ENCODE data around the gene ACSL5.

Gene ACSL5

DNA sequence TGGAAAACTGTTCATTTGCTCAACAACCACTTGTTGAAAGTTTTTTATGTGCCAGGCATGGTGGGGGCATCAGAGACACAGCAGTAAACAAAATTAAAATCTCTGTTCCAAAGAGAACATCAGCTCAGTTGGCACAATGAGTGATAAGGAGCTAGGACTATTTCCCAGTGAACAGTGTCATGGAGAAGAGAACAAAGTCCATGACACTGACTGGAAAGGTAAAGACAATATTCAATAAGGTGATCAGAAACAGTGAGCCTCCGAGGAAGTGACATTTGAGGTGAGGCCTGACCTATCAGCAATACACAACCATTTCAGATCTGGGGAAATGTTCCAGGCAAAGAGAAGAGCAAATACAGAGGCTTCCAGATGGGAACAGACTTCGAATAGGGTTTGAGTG, 14.6 kb downstream of the ACSL5 start:
- Histone ChIP-seq H3K36me3 (ENCODE audit: low read depth) (no peaks in the 10 kb centered on the region), H3K27ac (ENCODE audit: poor library complexity, severe bottlenecking) (no peak overlapping the region), H3K4me3 (ENCODE audit: severe bottlenecking) (no peak overlapping the region), H3K9me3 (ENCODE audit: severe bottlenecking) (no peaks in the 10 kb centered on the region), H3K27me3 (ENCODE audit: insufficient read depth, poor library complexity, severe bottlenecking) (no peaks in the 10 kb centered on the region), H3K4me1 (ENCODE audit: insufficient read depth, poor library complexity, severe bottlenecking) (peaks cover 9% of the 10 kb centered on the region)
- DNase-seq (ENCODE audit: low spot score) (no peak), ATAC-seq (ENCODE audit: low read depth) (no peak)
- TF ChIP-seq CTCF (IDR thresholded peaks at IDR 0.05; ENCODE audit: poor library complexity, severe bottlenecking): no peak

- no peak for TF ChIP-seq CTCF (IDR thresholded peaks at IDR 0.05; ENCODE audit: poor library complexity, severe bottlenecking)
- ATAC-seq (ENCODE audit: low read depth) (peak; percentile 82), DNase-seq (ENCODE audit: low spot score) (no peak)
- H3K4me3 ChIP-seq (ENCODE audit: severe bottlenecking): no peak overlapping the region
- no peaks in the 10 kb centered on the region for H3K9me3 ChIP-seq (ENCODE audit: severe bottlenecking)
- peaks cover 9% of the 10 kb centered on the region for H3K4me1 ChIP-seq (ENCODE audit: insufficient read depth, poor library complexity, severe bottlenecking)
- no peaks in the 10 kb centered on the region for H3K27me3 ChIP-seq (ENCODE audit: insufficient read depth, poor library complexity, severe bottlenecking)
- peak overlapping the region; percentile 30 for H3K27ac ChIP-seq (ENCODE audit: poor library complexity, severe bottlenecking)
- H3K36me3 ChIP-seq (ENCODE audit: low read depth): no peaks in the 10 kb centered on the region
These were observed 15.4 kb downstream of the ACSL5 start for GRCh38 chr10:112389271-112389822.

- Histone ChIP-seq H3K9me3 (ENCODE audit: severe bottlenecking) (no peaks in the 10 kb centered on the region), H3K27ac (ENCODE audit: poor library complexity, severe bottlenecking) (no peak overlapping the region), H3K36me3 (ENCODE audit: low read depth) (no peaks in the 10 kb centered on the region), H3K27me3 (ENCODE audit: insufficient read depth, poor library complexity, severe bottlenecking) (no peaks in the 10 kb centered on the region), H3K4me1 (ENCODE audit: insufficient read depth, poor library complexity, severe bottlenecking) (peaks cover 9% of the 10 kb centered on the region), H3K4me3 (ENCODE audit: severe bottlenecking) (no peak overlapping the region)
- TF ChIP-seq CTCF (IDR thresholded peaks at IDR 0.05; ENCODE audit: poor library complexity, severe bottlenecking): no peak
- DNase-seq (ENCODE audit: low spot score) (no peak), ATAC-seq (ENCODE audit: low read depth) (no peak)
These were observed 16.3 kb downstream of the ACSL5 start for GRCh38 chr10:112390125-112390703.

GRCh38 chr10:112393341-112393740, 19.4 kb downstream of the ACSL5 start:
- Histone ChIP-seq H3K27ac (ENCODE audit: poor library complexity, severe bottlenecking) (no peak overlapping the region), H3K9me3 (ENCODE audit: severe bottlenecking) (no peaks in the 10 kb centered on the region), H3K36me3 (ENCODE audit: low read depth) (no peaks in the 10 kb centered on the region), H3K4me1 (ENCODE audit: insufficient read depth, poor library complexity, severe bottlenecking) (peaks cover 9% of the 10 kb centered on the region), H3K27me3 (ENCODE audit: insufficient read depth, poor library complexity, severe bottlenecking) (no peaks in the 10 kb centered on the region), H3K4me3 (ENCODE audit: severe bottlenecking) (no peak overlapping the region)
- ATAC-seq (ENCODE audit: low read depth): no peak
- no peak for DNase-seq (ENCODE audit: low spot score)
- no peak for TF ChIP-seq CTCF (IDR thresholded peaks at IDR 0.05; ENCODE audit: poor library complexity, severe bottlenecking)

GRCh38 chr10:112393827-112394226, 19.9 kb downstream of the ACSL5 start:
- Histone ChIP-seq H3K4me1 (ENCODE audit: insufficient read depth, poor library complexity, severe bottlenecking) (peaks cover 9% of the 10 kb centered on the region), H3K27me3 (ENCODE audit: insufficient read depth, poor library complexity, severe bottlenecking) (no peaks in the 10 kb centered on the region), H3K27ac (ENCODE audit: poor library complexity, severe bottlenecking) (no peak overlapping the region), H3K9me3 (ENCODE audit: severe bottlenecking) (no peaks in the 10 kb centered on the region), H3K4me3 (ENCODE audit: severe bottlenecking) (no peak overlapping the region), H3K36me3 (ENCODE audit: low read depth) (no peaks in the 10 kb centered on the region)
- no peak for TF ChIP-seq CTCF (IDR thresholded peaks at IDR 0.05; ENCODE audit: poor library complexity, severe bottlenecking)
- ATAC-seq (ENCODE audit: low read depth) (no peak), DNase-seq (ENCODE audit: low spot score) (no peak)
